Liver (tissue), 9 donors: ENCODE measurements around the gene PHC3. TPM values are rescaled to one million over a fixed set of nuclear protein-coding genes. Genes with fewer than 3 reads are reported as not detected.

ENCODE experiments used
- DNase-seq: peaks from one replicate; pipeline ENCODE4 v3.0.0-alpha.2; 2017; ENCODE audit warnings: low spot score
- H3K27ac ChIP-seq, 2 donors: one replicate each; pipeline ENCODE4 v1.7.0; 2013; ENCODE audit warnings: inconsistent platforms in 2 of 2, low read length in 2 of 2, control low read depth in 1 of 2, low read depth in 1 of 2, mild to moderate bottlenecking in 1 of 2
- H3K27me3 ChIP-seq, 4 donors: one replicate each; pipeline versions ENCODE4 v1.6.1 to v1.7.0; 2013; ENCODE audit warnings: low read length in 3 of 4, inconsistent platforms in 1 of 4, mild to moderate bottlenecking in 1 of 4, moderate library complexity in 1 of 4; ENCODE audit not compliant: control insufficient read depth in 4 of 4, insufficient read depth in 4 of 4
- H3K36me3 ChIP-seq, 4 donors: one replicate each; pipeline versions ENCODE4 v1.6.1 to v1.7.0; 2013; ENCODE audit warnings: low read length in 3 of 4, mild to moderate bottlenecking in 3 of 4, low read depth in 1 of 4, moderate library complexity in 1 of 4; ENCODE audit not compliant: control insufficient read depth in 4 of 4, insufficient read depth in 3 of 4
- H3K4me1 ChIP-seq, 4 donors: one replicate each; pipeline versions ENCODE4 v1.6.1 to v1.7.0; 2013; ENCODE audit warnings: low read length in 3 of 4, mild to moderate bottlenecking in 3 of 4, moderate library complexity in 1 of 4; ENCODE audit not compliant: control insufficient read depth in 4 of 4, insufficient read depth in 4 of 4
- H3K4me3 ChIP-seq, 3 donors: one replicate each; pipeline versions ENCODE4 v1.6.1 to v1.7.0; 2013; ENCODE audit warnings: low read length in 3 of 3, control low read depth in 1 of 3, low read depth in 1 of 3, mild to moderate bottlenecking in 1 of 3
- H3K9ac ChIP-seq, 2 donors: one replicate each; pipeline ENCODE4 v1.7.0; 2013; ENCODE audit warnings: low read length in 2 of 2, mild to moderate bottlenecking in 2 of 2, moderate library complexity in 2 of 2, control low read depth in 1 of 2, low read depth in 1 of 2
- H3K9me3 ChIP-seq, 4 donors: one replicate each; pipeline versions ENCODE4 v1.6.1 to v1.7.0; 2013; ENCODE audit warnings: low read length in 3 of 4; ENCODE audit not compliant: control insufficient read depth in 4 of 4
- FOXA2 ChIP-seq: IDR thresholded peaks from 2 replicates; pipeline ENCODE4 v1.6.1; 2016; ENCODE audit warnings: antibody characterized with exemption
- GABPA ChIP-seq, 2 donors: IDR thresholded peaks in 1 of 2; conservative IDR thresholded peaks in 1 of 2; 2 replicates each; pipeline ENCODE4 v1.6.1; 2016; ENCODE audit warnings: antibody characterized with exemption in 2 of 2, mild to moderate bottlenecking in 1 of 2, moderate library complexity in 1 of 2
- JUND ChIP-seq, 2 donors: IDR thresholded peaks; 2 replicates each; pipeline ENCODE4 v1.6.1; 2016; ENCODE audit warnings: antibody characterized with exemption in 2 of 2
- NR2F2 ChIP-seq: IDR thresholded peaks from 2 replicates; pipeline ENCODE4 v1.6.1; 2016; ENCODE audit warnings: antibody characterized with exemption
- RXRA ChIP-seq, 2 donors: IDR thresholded peaks; 2 replicates each; pipeline ENCODE4 v1.6.1; 2017 to 2018; ENCODE audit warnings: antibody characterized with exemption in 2 of 2, mild to moderate bottlenecking in 1 of 2
- TAF1 ChIP-seq: conservative IDR thresholded peaks from 2 replicates; pipeline ENCODE4 v1.6.1; 2016; ENCODE audit warnings: antibody characterized with exemption, mild to moderate bottlenecking
- YY1 ChIP-seq: IDR thresholded peaks from 2 replicates; pipeline ENCODE4 v1.6.1; 2016; ENCODE audit warnings: antibody characterized with exemption, mild to moderate bottlenecking
- WGBS: extraction: QIAGEN DNeasy Blood & Tissue Kit; methylation state at CpG from one replicate; pipeline ENCODE4 v1.1.7; 2013; 5-methylcytosine and 5-hydroxymethylcytosine counted together
- polyA plus RNA-seq, 2 donors: library from polyadenylated mRNA; stranded (reverse) in 1 of 2; unstranded in 1 of 2; fragments of 200-250 nt in 1 of 2; fragments of >200 nt in 1 of 2; fragmentation: Nextera tagmentation in 1 of 2; extraction: Ambion mirVana in 1 of 2; gene quantifications; one replicate each; pipeline versions ENCODE4 v1.2.1 to v1.2.3, GENCODE V29; 2013 to 2015
- total RNA-seq, 2 donors: library from RNA; depleted of rRNA; stranded (reverse); fragments of >200 nt; gene quantifications; one replicate each; pipeline ENCODE4 v1.2.3, GENCODE V29; 2014
- TF ChIP-seq, protein P1 (sequence below): IDR thresholded peaks from 2 replicates; pipeline ENCODE4 v1.6.1; 2016; ENCODE audit warnings: antibody characterized with exemption
- TF ChIP-seq, protein P2 (sequence below): IDR thresholded peaks from 2 replicates; pipeline ENCODE4 v1.6.1; 2016; ENCODE audit warnings: antibody characterized with exemption, mild to moderate bottlenecking
- TF ChIP-seq, protein P3 (sequence below): IDR thresholded peaks from 2 replicates; pipeline ENCODE4 v1.6.1; 2016; ENCODE audit warnings: antibody characterized with exemption
- donor health status: healthy.
- donor health status: healthy.
- donor health status: healthy.
- donor health status: healthy.
- donor health status: healthy.

Gene PHC3
- total and polyA plus RNA-seq, 4 donors, result 3.9 to 44.7 (median 24.2) TPM

DNA sequence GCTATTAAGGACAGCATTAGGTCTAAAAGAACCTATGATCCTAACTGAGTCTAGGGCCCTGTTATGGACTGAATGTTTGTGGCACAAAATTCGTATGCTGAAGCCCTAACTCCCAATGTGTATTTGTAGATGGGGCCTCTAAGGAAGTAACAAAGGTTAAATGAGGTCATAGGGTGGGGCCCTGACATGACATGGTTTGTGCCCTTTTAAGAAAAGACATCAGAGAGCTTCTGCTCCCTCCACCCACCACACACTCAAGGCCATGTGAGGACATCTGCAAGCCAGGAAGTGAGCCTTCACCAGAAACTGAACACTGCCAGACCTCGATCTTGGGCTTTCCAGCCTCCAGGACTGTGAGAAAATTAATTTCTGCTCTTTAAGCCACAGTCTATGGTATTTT lies 49.2 kb downstream of the PHC3 start:
- no peak overlapping the region for H3K27ac ChIP-seq
- H3K27me3 ChIP-seq, result no peaks in the 10 kb centered on the region
- H3K36me3 ChIP-seq, result peaks cover 2 to 41% (median 24%) of the 10 kb centered on the region in 4 donors
- H3K4me1 ChIP-seq, result no peaks in the 10 kb centered on the region
- H3K9ac ChIP-seq, result no peak overlapping the region
- TF ChIP-seq TAF1 (no peak), NR2F2 (no peak), YY1 (no peak), GABPA (IDR thresholded peaks at IDR 0.05 in 1 of 2, conservative IDR thresholded peaks at IDR 0.05 in 1 of 2) (no peak)
- TF ChIP-seq, protein P1, sequence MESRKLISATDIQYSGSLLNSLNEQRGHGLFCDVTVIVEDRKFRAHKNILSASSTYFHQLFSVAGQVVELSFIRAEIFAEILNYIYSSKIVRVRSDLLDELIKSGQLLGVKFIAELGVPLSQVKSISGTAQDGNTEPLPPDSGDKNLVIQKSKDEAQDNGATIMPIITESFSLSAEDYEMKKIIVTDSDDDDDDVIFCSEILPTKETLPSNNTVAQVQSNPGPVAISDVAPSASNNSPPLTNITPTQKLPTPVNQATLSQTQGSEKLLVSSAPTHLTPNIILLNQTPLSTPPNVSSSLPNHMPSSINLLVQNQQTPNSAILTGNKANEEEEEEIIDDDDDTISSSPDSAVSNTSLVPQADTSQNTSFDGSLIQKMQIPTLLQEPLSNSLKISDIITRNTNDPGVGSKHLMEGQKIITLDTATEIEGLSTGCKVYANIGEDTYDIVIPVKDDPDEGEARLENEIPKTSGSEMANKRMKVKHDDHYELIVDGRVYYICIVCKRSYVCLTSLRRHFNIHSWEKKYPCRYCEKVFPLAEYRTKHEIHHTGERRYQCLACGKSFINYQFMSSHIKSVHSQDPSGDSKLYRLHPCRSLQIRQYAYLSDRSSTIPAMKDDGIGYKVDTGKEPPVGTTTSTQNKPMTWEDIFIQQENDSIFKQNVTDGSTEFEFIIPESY, result no peak
- TF ChIP-seq, protein P2, sequence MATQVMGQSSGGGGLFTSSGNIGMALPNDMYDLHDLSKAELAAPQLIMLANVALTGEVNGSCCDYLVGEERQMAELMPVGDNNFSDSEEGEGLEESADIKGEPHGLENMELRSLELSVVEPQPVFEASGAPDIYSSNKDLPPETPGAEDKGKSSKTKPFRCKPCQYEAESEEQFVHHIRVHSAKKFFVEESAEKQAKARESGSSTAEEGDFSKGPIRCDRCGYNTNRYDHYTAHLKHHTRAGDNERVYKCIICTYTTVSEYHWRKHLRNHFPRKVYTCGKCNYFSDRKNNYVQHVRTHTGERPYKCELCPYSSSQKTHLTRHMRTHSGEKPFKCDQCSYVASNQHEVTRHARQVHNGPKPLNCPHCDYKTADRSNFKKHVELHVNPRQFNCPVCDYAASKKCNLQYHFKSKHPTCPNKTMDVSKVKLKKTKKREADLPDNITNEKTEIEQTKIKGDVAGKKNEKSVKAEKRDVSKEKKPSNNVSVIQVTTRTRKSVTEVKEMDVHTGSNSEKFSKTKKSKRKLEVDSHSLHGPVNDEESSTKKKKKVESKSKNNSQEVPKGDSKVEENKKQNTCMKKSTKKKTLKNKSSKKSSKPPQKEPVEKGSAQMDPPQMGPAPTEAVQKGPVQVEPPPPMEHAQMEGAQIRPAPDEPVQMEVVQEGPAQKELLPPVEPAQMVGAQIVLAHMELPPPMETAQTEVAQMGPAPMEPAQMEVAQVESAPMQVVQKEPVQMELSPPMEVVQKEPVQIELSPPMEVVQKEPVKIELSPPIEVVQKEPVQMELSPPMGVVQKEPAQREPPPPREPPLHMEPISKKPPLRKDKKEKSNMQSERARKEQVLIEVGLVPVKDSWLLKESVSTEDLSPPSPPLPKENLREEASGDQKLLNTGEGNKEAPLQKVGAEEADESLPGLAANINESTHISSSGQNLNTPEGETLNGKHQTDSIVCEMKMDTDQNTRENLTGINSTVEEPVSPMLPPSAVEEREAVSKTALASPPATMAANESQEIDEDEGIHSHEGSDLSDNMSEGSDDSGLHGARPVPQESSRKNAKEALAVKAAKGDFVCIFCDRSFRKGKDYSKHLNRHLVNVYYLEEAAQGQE, result no peak
- TF ChIP-seq, protein P3, sequence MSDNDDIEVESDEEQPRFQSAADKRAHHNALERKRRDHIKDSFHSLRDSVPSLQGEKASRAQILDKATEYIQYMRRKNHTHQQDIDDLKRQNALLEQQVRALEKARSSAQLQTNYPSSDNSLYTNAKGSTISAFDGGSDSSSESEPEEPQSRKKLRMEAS, result no peak
- WGBS, result 88% methylated on average over 2 of the region's 2 CpGs
- DNase-seq, result no peak
- H3K9me3 ChIP-seq, result peaks cover 0 to 3% (median 0%) of the 10 kb centered on the region in 4 donors
- no peak overlapping the region for H3K4me3 ChIP-seq

DNA sequence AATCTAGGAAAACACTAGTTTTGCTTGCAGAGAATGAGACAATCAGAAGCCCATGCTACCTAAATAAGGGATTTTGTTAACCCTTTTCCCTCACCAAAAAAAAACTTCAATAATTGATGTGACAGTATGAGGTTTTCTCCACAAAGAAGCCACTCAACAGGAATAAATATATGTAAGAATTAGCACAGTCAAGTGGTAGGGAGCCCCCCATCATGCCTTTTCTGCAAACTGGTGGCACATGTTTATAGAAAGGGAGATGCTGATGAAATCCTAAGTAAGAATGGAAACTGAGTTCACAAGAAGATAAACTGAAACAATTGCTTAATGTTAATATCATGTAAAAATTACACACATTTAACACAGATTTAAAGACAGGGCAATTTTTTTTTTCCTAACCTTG lies 51.0 kb downstream of the PHC3 start:
- Histone ChIP-seq H3K9me3 (peaks cover 0 to 3% (median 0%) of the 10 kb centered on the region in 4 donors), H3K4me3 (no peak overlapping the region), H3K4me1 (no peaks in the 10 kb centered on the region), H3K9ac (no peak overlapping the region), H3K27ac (no peak overlapping the region), H3K27me3 (no peaks in the 10 kb centered on the region), H3K36me3 (peaks cover 2 to 32% (median 24%) of the 10 kb centered on the region in 4 donors)
- TF ChIP-seq RXRA (IDR thresholded peaks at IDR 0.05) (no peak), JUND (IDR thresholded peaks at IDR 0.05) (no peak), FOXA2 (no peak)
- TF ChIP-seq, protein P1, result no peak
- TF ChIP-seq, protein P2, result no peak
- no peak for DNase-seq
